ENCODE measurements around the gene LAMC3.
"Not testable (repeated sequence)": the region's sequence is repeated elsewhere in the genome, so short reads cannot be mapped to it uniquely, and the experiment has no call there.

LAMC3 gene

DNA sequence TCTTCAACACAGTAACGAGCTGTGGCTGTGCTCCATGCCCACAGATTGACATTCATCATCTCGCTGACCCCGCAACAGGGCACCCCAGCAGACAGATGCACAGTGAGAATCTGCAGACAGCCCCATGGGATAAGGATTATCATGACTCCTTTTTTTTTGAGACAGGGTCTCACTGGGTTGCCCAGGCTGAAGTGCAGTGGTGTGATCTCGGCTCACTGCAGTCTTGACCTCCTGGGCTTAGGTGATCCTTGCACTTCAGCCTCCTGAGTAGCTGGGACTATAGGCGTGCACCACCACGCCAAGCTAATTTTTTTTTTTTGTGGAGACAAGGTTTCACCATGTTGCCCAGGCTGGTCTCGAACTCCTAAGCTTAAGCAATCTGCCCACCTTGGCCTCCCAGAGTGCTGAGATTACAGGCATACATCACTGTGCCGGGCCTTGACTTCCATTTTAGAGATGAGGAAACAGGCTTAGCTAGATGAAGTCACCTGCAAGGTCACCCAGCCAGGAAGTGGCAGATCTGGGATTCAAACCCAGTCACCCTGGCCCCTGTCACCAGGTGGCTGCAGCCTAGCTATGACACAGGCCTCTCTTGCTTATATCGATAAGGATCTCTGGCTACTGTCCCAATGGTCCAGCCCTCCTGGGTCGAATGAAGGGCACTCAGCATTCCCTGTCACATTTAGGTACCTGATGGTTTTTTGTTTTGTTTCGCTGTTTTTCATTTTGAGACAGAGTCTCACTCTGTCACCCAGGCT is 92.4 kb downstream of the LAMC3 start:
- no peak for DNase-seq

DNA sequence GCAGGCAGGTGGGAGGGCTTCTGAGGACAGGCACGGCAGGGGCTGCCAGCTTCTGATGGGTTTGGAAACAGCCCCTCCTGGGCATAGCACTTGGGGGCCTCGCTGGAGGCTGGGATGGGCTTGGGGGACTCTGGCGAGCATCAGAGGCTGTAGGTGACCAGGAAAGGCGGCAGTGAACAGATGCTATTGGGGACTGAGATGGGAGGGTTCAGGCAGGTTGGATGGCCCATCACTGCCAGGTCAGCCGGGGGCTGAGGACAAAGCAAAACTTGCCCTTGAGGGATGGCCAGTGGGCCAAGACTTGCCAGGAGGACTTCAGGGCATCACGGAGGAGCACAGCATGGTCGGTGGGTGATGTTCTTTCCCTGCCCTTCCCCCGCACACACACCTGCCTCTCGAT is 94.0 kb downstream of the LAMC3 start:
- no peak for DNase-seq

DNA sequence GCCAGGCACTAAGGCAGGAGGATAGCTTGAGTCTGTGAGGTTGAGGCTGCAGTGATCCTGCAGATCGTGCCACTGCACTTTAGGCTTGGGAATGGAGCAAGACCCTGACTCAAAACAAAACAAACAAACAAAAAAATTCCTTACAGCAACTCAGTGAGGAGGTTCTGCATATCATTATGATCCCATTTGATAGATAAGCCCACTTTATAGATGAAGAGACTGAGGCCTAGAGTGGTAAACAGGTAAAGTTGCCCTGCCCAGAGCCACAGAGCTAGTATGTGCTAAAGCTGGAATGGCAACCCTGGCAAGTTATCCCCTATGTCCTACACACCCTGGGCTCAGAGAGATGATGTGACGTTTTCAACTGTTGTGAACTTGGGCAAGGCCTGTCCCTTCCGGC is 94.6 kb downstream of the LAMC3 start:
- DNase-seq, result no peak

DNA sequence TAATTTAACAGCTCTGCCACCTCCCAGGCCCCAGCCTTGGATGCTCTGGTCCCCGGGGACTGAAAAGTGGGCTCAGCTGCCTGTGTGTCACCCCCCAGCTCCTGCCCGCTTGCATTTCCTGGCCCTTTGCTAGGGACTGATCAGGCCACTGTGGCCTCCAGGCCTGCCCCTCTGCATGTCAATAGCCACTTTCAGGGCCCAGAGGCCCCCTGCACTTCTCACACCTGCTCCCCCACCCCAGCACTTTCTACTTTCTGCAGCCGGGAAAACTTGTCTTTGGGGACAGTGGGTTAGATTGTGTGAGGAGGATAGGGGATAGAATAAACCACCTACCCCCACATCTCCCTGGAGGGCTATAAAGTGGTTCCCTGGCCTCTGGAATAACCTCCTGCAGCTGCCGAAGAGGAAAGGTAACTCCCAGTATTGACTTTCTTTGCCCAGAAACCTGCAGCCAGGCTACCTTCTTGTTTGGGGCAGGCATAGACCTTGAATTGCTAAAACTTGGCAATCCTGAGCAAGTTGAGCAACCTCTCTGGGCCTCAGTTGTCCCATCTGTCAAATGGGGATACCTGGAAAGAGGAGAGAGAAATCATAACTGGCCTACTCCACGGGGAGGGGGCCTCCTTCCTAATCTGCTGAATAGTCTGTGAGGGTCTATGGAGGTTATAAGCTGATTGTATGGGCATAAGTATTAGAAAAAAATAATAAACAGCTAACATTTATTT is 95.2 kb downstream of the LAMC3 start:
- no peak for DNase-seq

DNA sequence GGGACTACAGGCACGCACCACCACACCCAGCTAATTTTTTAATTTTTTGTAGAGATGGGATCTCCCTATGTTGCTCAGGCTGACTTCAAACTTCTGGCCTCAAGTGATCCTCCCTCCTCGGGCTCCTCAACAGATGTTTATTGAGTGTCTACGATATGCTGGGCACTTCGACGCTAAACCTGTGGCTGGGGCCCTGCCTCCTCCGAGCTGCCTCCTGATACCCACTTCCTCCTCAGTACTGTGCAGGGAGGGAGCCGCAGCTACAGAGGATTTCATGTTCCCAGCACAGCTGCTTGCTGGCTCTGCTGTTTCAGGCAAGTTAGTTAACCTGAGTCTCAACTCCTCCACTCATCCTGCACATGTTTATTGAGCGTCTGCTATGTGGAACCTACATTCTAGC is 97.0 kb downstream of the LAMC3 start:
- DNase-seq, result no peak

DNA sequence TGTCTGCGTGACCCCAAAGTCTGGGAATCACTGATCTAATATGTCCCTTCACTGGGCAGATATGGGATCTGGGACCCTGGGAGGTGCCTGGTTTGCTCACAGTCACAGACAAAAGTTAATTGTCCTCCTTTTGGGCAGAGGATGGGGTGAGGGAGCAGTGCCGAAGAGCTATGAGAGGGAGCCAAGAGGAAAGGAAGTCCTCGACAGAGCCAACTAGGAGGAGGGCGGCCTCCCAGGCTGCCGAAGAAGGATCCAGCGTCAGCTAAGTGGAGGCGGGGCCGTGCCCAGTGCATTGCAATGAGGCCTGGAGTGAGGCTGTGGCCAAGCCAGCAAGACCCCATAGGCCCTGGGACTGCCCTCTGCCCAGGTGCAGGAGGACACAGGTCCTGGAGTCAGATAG is 98.8 kb downstream of the LAMC3 start:
- DNase-seq, result peak; percentile 30 to 40

DNA sequence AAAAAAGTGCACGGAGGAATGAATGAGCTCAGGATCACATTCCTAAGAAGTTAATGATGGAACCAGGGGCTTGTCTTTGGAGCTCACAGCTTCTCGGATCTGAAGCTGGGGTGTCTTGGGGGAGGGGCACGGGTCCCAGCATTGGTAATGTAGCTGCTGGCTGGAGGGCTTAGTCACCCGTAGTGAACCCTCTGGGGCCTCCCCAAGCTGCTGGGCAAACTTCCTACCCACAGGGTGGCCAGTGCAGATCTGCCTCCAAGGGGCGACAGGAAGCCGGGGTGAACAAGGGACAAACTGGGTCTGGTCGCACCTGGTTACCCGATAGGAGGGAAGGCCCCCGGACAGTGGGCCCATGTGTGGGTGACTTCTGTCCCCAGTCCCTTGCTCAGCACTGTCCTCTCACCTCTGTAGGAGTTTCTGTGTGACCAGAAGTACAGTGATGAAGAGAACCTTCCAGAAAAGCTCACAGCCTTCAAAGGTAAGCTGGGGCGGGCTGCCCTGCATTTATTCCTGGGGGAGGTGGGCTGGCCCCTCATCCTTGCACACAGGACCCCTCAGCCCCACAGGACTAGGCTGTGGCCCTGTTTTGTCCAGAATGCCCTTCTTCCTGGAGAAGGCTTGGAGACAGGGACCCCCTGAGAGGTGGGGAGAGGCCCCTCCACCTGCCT is 102.3 kb downstream of the LAMC3 start:
- no peak for DNase-seq

DNA sequence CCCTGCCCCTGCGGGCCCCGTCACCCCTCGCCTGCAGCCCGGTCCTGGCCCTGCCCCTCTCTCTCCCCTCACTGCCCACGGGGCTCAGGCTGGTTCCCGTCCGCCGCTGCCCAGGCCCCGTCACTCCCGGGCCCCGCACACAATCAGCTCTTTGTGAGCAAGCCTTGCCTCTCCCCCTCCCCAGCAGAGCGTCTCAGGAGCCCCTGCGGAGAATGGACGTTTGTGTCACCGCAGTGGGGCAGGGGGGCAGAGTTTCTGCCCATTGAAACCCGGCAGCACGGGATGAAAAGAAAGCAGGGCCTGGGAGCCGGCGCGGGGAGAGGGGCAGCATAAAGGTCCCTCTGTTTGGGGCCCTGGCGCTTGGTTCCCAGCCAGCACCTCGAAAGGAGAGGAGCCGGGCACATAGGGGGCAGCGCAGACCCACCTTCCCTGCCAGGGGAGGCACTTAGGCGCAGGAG is 102.9 kb downstream of the LAMC3 start:
- peak; percentile 93 to 94 for DNase-seq

DNA sequence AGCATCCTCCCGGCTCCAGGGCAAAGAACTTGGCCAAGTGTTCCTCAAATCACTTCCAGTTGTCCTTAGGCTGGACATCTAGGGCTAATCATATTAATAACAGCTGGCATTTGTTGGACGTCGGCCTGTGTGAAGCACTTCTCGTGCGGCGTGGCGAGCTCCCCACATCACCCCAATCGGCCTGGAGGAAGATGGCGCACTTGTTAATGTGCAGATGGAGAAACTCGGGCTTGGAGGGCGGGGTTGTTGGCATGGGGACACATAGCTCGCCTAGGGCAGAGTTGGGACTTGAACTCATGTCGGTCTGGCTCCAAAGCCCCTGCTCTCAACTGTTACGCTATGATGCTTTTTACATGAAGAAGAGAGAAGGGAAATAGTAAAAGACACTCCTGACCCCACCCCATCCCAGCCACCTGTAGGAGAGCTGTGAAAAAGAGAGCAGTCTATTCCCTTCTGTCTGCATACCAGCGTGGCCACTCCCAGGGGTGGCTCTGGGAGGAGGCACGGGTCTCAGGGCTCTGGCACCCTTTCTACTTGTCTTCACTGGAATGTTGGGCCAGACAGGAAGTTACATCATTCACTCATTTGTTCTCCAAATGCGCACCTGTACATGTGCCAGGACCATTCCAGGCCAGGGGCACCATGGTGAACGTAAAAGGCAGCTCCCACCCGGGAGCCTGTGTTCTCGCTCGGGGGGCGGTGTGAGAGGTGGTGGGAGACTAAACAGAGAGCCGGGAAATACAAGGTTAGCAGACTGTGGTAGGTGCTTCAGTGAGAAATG is 103.6 kb downstream of the LAMC3 start:
- DNase-seq, result peak in 1 of 2 donors; percentile 63

DNA sequence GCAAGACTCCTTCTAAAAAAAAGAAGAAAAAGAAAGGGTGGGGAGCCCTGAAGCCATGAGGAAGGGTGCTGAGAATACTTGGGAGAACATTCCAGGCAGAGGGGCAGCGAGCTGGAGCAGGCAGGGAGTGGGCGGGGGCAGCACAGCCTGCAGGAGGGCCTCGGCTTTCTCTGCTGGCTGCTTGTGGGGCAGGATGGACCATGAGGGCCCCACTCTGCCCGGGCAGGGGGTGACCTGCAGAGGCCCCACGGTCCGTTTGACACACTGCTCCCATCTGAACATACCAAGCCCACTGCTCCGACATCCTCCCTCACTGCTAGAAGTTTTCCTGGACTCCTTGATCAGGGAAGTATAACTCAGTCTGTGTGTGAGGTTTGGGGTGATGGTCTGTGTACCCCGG is 104.7 kb downstream of the LAMC3 start:
- DNase-seq, result no peak

DNA sequence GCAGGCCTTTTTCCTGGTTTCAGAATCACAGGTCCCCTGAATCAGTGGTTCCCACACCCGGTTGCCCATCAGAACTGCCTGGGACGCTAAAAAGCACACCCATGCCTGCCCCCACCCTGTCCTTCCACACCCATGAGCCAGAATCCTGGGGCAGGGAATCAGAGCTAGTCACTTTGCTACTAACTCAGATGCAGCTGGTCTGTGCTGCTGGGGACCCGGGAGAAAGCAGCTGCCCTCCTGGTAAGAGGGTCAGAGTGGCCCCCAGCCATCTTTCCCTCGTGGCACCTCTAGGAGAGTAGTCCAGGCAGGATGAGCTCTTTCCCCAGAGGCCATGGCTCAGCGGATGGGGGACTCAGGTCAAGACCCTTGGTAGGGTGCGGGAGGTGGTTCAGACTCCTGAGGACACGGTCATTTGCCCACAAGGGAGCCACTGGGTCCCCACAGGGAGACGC is 105.1 kb downstream of the LAMC3 start:
- DNase-seq, result no peak

DNA sequence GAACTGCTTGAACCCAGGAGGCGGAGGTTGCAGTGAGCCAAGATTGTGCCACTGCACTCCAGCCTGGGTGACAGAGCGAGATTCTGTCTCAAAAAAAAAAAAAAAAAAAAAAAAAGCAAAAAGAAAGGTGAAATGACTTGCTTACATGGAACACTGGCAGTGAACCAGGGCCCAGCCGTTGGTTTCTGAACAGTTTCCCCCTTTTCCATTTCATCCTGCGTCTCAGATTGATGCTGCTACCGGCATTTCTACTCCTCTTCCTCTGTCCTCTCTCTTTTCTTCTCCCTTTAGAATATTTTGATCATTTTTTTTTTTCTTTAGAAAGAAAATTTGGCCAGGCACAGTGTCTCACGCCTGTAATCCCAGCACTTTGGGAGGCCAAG is 106.4 kb downstream of the LAMC3 start:
- DNase-seq, result not testable (repeated sequence)

DNA sequence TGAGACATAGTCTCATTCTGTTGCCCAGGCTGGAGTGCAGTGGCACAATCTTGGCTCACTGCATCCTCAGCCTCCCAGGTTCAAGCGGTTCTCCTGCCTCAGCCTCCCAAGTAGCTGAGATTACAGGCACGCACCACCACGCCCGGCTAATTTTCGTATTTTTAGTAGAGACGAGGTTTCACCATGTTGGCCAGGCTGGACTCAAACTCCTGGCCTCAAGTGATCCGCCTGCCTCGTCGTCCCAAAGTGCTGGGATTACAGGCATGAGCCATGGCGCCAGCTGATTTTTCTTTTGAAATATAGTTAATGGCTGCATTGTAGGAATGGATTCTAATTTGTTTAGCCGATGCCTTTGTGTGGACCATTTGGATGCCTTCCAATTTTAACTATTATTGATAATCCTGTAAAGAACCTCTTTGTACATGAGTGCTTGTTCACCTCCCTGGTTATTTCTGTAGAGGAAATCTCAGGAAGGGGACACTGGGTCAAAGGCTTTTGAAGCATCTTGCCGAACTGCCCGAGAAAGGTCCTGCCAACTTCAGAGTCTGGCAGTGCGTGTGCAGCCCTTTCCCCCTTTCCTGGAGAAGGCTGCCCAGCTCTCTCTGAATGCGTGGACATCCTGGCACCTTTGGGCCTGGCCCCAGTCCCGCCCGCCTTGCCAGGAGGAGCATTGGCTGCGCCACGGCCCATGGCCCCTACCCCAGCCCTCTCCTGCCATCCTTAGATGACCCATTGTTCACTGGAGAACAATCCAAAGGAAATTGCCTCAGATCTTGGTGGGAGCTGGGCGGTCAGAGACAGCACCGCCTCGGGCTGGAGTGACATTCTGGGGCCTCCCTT is 107.5 kb downstream of the LAMC3 start:
- peak; percentile 43 to 44 for DNase-seq

DNA sequence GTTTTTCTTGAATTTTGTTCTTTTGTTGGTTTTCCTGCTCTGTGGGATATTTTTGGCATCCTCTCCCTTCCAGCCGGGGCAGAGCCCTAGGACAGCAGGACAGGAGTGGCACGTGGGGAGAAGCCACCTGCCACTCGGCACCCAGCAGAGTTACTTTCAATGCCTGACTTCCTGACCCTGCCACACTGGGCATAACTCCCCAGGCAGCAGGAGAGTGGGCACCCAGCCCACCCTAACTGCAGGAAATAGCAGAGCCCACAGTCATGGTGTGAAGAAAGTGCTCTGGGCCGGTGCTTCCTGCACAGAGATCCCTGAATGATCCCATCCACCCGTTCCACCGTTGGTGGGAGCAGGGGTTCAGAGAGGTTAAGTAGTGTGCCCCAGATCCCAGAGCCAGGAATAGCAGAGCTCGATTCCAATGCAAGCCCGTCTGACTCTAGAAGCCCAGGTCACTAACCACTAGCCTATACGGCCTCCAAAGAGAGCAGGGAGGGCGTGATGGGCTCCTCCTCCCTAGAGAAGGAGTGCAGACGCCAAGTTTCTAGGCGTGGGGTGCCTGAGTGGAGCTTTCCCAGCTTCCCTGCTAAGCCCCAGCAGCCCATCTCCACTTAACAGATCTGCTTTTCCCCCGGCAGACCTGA is 108.3 kb downstream of the LAMC3 start:
- no peak for DNase-seq

DNA sequence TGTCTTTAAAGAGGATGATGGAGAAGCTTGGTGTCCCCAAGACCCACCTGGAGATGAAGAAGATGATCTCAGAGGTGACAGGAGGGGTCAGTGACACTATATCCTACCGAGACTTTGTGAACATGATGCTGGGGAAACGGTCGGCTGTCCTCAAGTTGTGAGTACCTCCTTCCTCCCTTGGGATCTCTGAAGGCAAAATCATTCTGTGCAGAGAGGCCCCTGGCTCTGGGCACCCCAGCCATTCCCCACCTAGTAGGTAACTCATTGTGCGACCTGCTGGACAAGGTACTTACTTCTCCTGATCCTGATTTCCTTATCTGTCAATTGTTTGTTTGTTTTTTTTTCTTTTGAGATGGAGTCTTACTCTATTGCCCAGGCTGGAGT is 108.8 kb downstream of the LAMC3 start:
- DNase-seq, result no peak

DNA sequence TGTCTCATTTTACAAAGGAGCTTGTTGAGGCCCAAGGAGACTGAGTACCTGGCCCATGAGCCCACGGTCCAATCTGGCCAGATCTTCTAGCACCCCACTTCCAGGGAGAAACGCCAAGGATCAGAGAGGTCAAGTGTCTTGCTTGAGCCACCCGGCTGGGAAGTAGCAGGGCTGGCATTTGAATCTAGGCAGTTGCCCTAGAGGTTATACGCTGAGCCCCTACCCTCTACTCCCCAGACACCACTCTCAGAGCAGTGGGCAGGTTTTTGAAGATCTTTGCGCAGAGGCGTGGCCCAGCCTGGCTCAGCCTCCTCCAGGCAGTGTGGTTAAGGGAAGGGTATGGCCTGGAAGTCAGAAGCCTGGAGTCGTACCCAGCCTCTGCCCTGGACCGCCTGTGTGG is 110.6 kb downstream of the LAMC3 start:
- no peak for DNase-seq

DNA sequence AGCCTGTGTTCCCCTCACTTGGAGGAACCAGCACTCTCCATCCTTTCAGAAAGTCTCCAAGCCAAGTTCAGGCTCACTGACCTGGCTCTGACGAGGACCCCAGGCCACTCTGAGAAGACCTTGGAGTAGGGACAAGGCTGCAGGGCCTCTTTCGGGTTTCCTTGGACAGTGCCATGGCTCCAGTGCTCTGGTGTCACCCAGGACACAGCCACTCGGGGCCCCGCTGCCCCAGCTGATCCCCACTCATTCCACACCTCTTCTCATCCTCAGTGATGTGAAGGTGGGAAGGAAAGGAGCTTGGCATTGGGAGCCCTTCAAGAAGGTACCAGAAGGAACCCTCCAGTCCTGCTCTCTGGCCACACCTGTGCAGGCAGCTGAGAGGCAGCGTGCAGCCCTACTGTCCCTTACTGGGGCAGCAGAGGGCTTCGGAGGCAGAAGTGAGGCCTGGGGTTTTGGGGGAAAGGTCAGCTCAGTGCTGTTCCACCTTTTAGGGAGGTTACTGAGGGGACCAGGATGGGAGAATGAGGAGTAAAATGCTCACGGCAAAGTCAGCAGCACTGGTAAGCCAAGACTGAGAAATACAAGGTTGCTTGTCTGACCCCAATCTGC is 111.8 kb downstream of the LAMC3 start:
- no peak for DNase-seq

DNA sequence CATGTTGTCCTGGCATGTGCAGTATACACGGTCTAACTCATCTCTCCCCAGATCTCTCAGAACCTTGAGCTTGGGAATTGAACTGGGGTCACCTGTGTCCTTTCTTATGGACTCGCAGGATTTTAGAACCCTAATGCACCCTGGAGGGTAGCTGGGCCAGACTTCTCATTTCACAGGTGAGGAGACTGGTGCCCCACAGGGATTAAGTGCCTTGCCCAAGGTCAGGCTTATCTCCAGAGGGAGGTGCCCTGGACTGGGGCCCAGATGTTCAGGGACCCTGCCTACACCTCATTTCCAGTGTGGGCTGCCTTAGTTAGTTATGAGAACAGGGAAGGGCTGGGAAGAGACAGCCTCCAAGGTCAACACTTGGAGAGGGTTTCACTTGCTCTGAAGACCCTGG is 112.4 kb downstream of the LAMC3 start:
- no peak for DNase-seq

DNA sequence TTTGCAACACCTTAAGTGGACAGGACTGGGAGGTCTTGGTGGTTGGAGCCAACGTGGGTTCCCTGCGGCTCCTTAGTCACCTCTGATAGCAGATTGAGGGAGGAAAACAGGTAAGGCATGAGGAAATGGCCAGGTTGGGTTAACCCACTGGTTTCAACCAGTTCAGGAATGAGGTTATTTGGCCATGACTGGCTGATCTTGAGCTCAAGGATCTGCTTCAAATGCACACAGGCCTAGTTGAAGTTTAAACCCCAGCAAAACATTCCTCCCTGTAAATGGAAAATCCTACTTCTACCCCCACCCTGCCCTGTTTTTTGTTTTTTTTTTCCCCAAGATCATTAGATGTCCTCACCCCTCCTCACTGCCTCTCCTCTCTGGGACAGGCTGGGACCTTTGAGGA is 113.2 kb downstream of the LAMC3 start:
- DNase-seq, result no peak

DNA sequence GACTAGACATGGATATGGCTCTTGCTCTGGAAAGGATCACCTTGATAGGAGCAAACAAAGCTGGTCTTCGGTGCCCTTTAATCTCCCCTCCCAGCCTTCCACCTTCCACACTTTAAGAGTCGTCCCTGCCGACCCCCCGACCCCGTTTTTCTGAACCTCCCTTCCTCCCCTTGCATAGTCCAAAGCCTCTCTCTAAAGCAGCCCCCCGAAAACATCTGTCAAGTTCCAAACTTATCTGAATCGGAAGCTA is 116.0 kb downstream of the LAMC3 start:
- DNase-seq, result no peak

DNA sequence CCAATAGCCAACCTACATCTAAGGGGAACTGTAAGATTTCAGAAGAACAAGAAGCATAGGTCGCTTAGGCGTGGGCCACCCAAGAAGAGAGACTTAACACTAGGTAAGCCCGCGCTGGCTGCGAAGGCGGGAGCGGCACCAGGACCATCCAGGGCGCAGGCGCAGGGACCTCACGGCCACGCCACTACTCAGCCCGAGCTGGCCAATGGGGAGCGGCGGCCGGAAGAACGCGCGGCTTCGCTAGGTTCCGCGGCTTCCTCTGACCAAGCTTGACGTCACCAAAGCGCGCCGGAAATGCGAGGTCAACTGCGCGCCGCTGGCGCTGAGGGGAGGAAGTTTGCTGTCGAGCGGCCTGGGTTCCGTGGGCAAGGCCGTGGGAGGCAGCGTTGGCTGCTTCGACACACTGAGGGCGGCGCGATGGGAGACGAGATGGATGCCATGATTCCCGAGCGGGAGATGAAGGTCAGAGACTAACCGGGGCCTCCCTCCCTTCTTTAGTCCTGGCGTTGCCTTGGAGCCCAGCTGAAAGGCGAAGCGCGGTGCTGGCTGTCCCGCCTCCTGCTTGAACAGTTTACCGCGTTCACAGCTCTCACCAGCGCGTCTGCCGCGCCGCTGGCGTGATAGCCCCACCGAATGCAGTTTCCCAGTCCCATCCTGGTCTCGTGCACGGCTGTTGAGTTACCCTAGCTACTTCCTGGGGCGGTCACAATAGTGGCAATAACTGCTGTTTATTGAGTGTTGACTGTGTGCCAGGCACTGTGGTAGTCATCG is 116.5 kb downstream of the LAMC3 start, which contains the start of gene NUP214:
TSS of gene NUP214 (plus strand) at position 299 of the 771 bp plus-strand sequence. CDS start at position 418, 119 bp downstream.
- peak; percentile 94 to 99 for DNase-seq

Measured in hippocampal formation (tissue), 2 donors.